HepG2 (cell line): ENCODE measurements around the gene MRPL54. TPM values are rescaled to one million over a fixed set of nuclear protein-coding genes. Genes with fewer than 3 reads are reported as not detected.

ENCODE experiments used
- ATAC-seq: fragments of 200-7000 bp; cut with Tn5 transposase; 3 replicates; pipeline ENCODE4 v1.9.1; 2020; ENCODE audit warnings: mild to moderate bottlenecking, moderate library complexity
- BruUV-seq: library from RNA; stranded (reverse); fragments of 400-500 nt; replicated peaks from 2 replicates; lab custom pipeline; 2021; lab: Mats Ljungman, UMichigan
- CTCF ChIA-PET: fragments of 300-600 bp; formaldehyde crosslinking; extraction: SDS; loops from one replicate; lab custom pipeline; 2021; ENCODE audit warnings: low total read pairs, inconsistent platforms, low intra/inter-chr PET ratio; lab: Yijun Ruan, JAX
- POLR2A ChIA-PET: fragments of 350-600 bp; sonication (Branson Sonifier 250); formaldehyde crosslinking; loops from one replicate; lab custom pipeline; 2020; ENCODE audit warnings: antibody characterized with exemption, inconsistent platforms; lab: Yijun Ruan, JAX
- DNase-seq: peaks from one replicate; pipeline ENCODE4 v3.0.0-alpha.2; 2015; ENCODE audit warnings: low spot score
- FAIRE-seq: peaks from 3 replicates; lab custom pipeline; 2011; peaks lifted over from hg19 to GRCh38; lab: Jason Lieb, UNC
- H2AFZ ChIP-seq: one replicate; pipeline ENCODE4 v1.6.1; 2011; ENCODE audit warnings: low read length, inconsistent platforms
- H3K27ac ChIP-seq: fragments of 300-600 bp; 3 replicates; pipeline ENCODE4 v1.8.0; 2011; ENCODE audit warnings: mixed run types, mild to moderate bottlenecking, mixed read lengths, low read length, inconsistent platforms; ENCODE audit not compliant: insufficient read depth; ENCODE audit errors: extremely low read length
- H3K27me3 ChIP-seq, 2 experiments: fragments of 200-600 bp in 1 of 2; 2 replicates in 1 of 2; 3 replicates in 1 of 2; pipeline versions ENCODE4 v1.6.0 to v1.8.0; 2011; ENCODE audit warnings: low read length in 2 of 2, mild to moderate bottlenecking in 2 of 2, moderate library complexity in 2 of 2, inconsistent platforms in 1 of 2; ENCODE audit not compliant: insufficient read depth in 2 of 2, control insufficient read depth in 1 of 2
- H3K36me3 ChIP-seq, 2 experiments: fragments of 200-600 bp in 1 of 2; replicated peaks in 1 of 2; 2 replicates in 1 of 2; 3 replicates in 1 of 2; pipeline versions ENCODE4 v1.5.1 to v1.8.0; 2011; ENCODE audit warnings: low read length in 2 of 2, inconsistent platforms in 1 of 2; ENCODE audit not compliant: insufficient read depth in 2 of 2, control insufficient read depth in 1 of 2
- H3K4me1 ChIP-seq: 2 replicates; pipeline ENCODE4 v1.5.1; 2012; ENCODE audit warnings: low read length, inconsistent platforms; ENCODE audit not compliant: insufficient read depth
- H3K4me2 ChIP-seq: 2 replicates; pipeline ENCODE4 v1.6.0; 2011; ENCODE audit warnings: low read depth, low read length, inconsistent platforms
- H3K4me3 ChIP-seq, 3 experiments: fragments of 200-600 bp in 1 of 3; sonication (generic), shearing (Covaris generic) in 1 of 3; replicated peaks in 1 of 3; 2 replicates each; pipeline ENCODE4 v1.5.1; 2011 to 2016; ENCODE audit warnings: low read length in 3 of 3, inconsistent platforms in 2 of 3, low read depth in 2 of 3, mild to moderate bottlenecking in 2 of 3, control low read depth in 1 of 3, mixed read lengths in 1 of 3; ENCODE audit not compliant: insufficient read depth in 1 of 3
- H3K79me2 ChIP-seq: one replicate; pipeline ENCODE4 v1.6.1; 2011; ENCODE audit warnings: low read length, inconsistent platforms; ENCODE audit not compliant: insufficient read depth
- H3K9ac ChIP-seq: 2 replicates; pipeline ENCODE4 v1.6.0; 2011; ENCODE audit warnings: mild to moderate bottlenecking, low read depth, low read length, inconsistent platforms; ENCODE audit not compliant: insufficient read depth
- H3K9me3 ChIP-seq: 2 replicates; pipeline ENCODE4 v1.5.1; 2012; ENCODE audit warnings: mild to moderate bottlenecking, low read length
- H4K20me1 ChIP-seq: 2 replicates; pipeline ENCODE4 v1.6.0; 2011; ENCODE audit warnings: inconsistent platforms, mild to moderate bottlenecking, low read length, moderate library complexity; ENCODE audit not compliant: insufficient read depth
- ARID2 ChIP-seq: sonication (generic); formaldehyde crosslinking; IDR thresholded peaks from 2 replicates; pipeline ENCODE4 v1.8.1; 2022; ENCODE audit warnings: mild to moderate bottlenecking, missing genetic modification reagents, borderline replicate concordance
- EHMT2 ChIP-seq: fragments of 200-600 bp; sonication (generic); IDR thresholded peaks from 2 replicates; pipeline ENCODE4 v1.7.0; 2017; ENCODE audit warnings: antibody characterized with exemption, low read depth, low read length, borderline replicate concordance
- HNF4A ChIP-seq: sonication (generic); formaldehyde crosslinking; IDR thresholded peaks from 2 replicates; pipeline ENCODE4 v1.4.0; 2020; ENCODE audit warnings: missing genetic modification reagents
- KMT2B ChIP-seq: IDR thresholded peaks from 2 replicates; pipeline ENCODE4 v1.6.1; 2016; ENCODE audit warnings: missing genetic modification reagents, missing compliant biosample characterization
- LBX2 ChIP-seq: sonication (generic); formaldehyde crosslinking; IDR thresholded peaks from 2 replicates; pipeline ENCODE4 v1.5.0; 2020; ENCODE audit warnings: missing genetic modification reagents, mild to moderate bottlenecking, borderline replicate concordance
- PHF5A ChIP-seq: IDR thresholded peaks from one replicate; pipeline ENCODE4 v1.6.1; 2018; ENCODE audit warnings: low read depth, missing genetic modification reagents; ENCODE audit not compliant: unreplicated experiment
- ZNF251 ChIP-seq: sonication (generic); formaldehyde crosslinking; IDR thresholded peaks from 2 replicates; pipeline ENCODE4 v1.9.0; 2021; ENCODE audit warnings: mild to moderate bottlenecking, missing genetic modification reagents
- ZNF331 ChIP-seq: sonication (generic); formaldehyde crosslinking; IDR thresholded peaks from 2 replicates; pipeline ENCODE4 v1.4.0; 2020; ENCODE audit warnings: missing genetic modification reagents
- ZNF33B ChIP-seq: sonication (generic); formaldehyde crosslinking; IDR thresholded peaks from 2 replicates; pipeline ENCODE4 v1.5.1; 2020; ENCODE audit warnings: mild to moderate bottlenecking, missing genetic modification reagents
- ZNF34 ChIP-seq: sonication (generic); formaldehyde crosslinking; IDR thresholded peaks from 2 replicates; pipeline ENCODE4 v1.4.0; 2020; ENCODE audit warnings: mild to moderate bottlenecking, missing genetic modification reagents, borderline replicate concordance
- ZNF670 ChIP-seq: sonication (generic); formaldehyde crosslinking; IDR thresholded peaks from 2 replicates; pipeline ENCODE4 v1.8.0; 2022; ENCODE audit warnings: mild to moderate bottlenecking, missing genetic modification reagents, borderline replicate concordance
- ZNF782 ChIP-seq: sonication (generic); formaldehyde crosslinking; IDR thresholded peaks from 2 replicates; pipeline ENCODE4 v1.4.0; 2020; ENCODE audit warnings: missing genetic modification reagents, mild to moderate bottlenecking, borderline replicate concordance
- WGBS: methylation state at CpG from one replicate; pipeline ENCODE4 v1.1.6; 2017; ENCODE audit warnings: low lambda C conversion rate; 5-methylcytosine and 5-hydroxymethylcytosine counted together
- in situ Hi-C: cut with HindIII; loops from 2 replicates; pipeline ENCODE4 v1.10.0; 2017; ENCODE audit warnings: low pct_unique_long_range_greater_than_20kb; ENCODE audit not compliant: extremely low pct_ligation_motif_present
- intact Hi-C: fragments of 100-400 bp; cut with micrococcal nuclease; formaldehyde crosslinking; loops from one replicate; pipeline ENCODE4 v1.10.0; 2022; ENCODE audit not compliant: unreplicated experiment
- polyA plus RNA-seq, 8 experiments: library from polyadenylated mRNA; depleted of rRNA in 3 of 8; stranded (reverse) in 7 of 8; unstranded in 1 of 8; fragments of >200 nt; fragmentation: Illumina TruSeq in 4 of 8; extraction: Trizol in 4 of 8; gene quantifications; 2 replicates each; pipeline versions ENCODE4 v1.2.1 to v1.2.3, GENCODE V29; 2011 to 2016; ENCODE audit warnings: low read depth in 4 of 8, missing spikeins in 1 of 8, mixed read lengths in 1 of 8; ENCODE audit not compliant: insufficient read depth in 1 of 8
- total RNA-seq, 5 experiments: library from RNA; depleted of rRNA; stranded (reverse); fragments of >200 nt; fragmentation: Illumina TruSeq; extraction: Trizol; gene quantifications; 2 replicates each; pipeline ENCODE4 v1.2.3, GENCODE V29; 2016; ENCODE audit warnings: low read depth in 1 of 5
- TF ChIP-seq, protein P1 (sequence below): sonication (generic); formaldehyde crosslinking; IDR thresholded peaks from 2 replicates; pipeline ENCODE4 v1.4.0; 2020; ENCODE audit warnings: mild to moderate bottlenecking, missing genetic modification reagents

The MRPL54 gene
- total and polyA plus RNA-seq, 2 of the 13 experiments (the other 11 are each of a cell fraction or from before 2014, with no cell fraction given), result 36.8 to 66.9 TPM

- intact Hi-C loops, result no loop called here
- TF ChIP-seq PHF5A (no peak), ZNF33B (CRISPR knock-in tag) (no peak), ARID2 (CRISPR knock-in tag) (no peak), HNF4A (CRISPR knock-in tag) (no peak), EHMT2 (no peak), KMT2B (no peak), ZNF251 (CRISPR knock-in tag) (no peak), ZNF782 (no peak), ZNF34 (CRISPR knock-in tag) (no peak), ZNF331 (CRISPR knock-in tag) (no peak), LBX2 (CRISPR knock-in tag) (no peak), ZNF670 (no peak)
- TF ChIP-seq, protein P1, sequence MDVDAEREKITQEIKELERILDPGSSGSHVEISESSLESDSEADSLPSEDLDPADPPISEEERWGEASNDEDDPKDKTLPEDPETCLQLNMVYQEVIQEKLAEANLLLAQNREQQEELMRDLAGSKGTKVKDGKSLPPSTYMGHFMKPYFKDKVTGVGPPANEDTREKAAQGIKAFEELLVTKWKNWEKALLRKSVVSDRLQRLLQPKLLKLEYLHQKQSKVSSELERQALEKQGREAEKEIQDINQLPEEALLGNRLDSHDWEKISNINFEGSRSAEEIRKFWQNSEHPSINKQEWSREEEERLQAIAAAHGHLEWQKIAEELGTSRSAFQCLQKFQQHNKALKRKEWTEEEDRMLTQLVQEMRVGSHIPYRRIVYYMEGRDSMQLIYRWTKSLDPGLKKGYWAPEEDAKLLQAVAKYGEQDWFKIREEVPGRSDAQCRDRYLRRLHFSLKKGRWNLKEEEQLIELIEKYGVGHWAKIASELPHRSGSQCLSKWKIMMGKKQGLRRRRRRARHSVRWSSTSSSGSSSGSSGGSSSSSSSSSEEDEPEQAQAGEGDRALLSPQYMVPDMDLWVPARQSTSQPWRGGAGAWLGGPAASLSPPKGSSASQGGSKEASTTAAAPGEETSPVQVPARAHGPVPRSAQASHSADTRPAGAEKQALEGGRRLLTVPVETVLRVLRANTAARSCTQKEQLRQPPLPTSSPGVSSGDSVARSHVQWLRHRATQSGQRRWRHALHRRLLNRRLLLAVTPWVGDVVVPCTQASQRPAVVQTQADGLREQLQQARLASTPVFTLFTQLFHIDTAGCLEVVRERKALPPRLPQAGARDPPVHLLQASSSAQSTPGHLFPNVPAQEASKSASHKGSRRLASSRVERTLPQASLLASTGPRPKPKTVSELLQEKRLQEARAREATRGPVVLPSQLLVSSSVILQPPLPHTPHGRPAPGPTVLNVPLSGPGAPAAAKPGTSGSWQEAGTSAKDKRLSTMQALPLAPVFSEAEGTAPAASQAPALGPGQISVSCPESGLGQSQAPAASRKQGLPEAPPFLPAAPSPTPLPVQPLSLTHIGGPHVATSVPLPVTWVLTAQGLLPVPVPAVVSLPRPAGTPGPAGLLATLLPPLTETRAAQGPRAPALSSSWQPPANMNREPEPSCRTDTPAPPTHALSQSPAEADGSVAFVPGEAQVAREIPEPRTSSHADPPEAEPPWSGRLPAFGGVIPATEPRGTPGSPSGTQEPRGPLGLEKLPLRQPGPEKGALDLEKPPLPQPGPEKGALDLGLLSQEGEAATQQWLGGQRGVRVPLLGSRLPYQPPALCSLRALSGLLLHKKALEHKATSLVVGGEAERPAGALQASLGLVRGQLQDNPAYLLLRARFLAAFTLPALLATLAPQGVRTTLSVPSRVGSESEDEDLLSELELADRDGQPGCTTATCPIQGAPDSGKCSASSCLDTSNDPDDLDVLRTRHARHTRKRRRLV (CRISPR knock-in tag), result no peak
- Histone ChIP-seq H3K27ac (no peak overlapping the region), H3K9ac (no peak overlapping the region), H2AFZ (no peak overlapping the region), H3K4me1 (no peaks in the 10 kb centered on the region), H3K4me3 (no peak overlapping the region), H4K20me1 (no peaks in the 10 kb centered on the region), H3K9me3 (no peaks in the 10 kb centered on the region), H3K4me2 (no peak overlapping the region), H3K27me3 (no peaks in the 10 kb centered on the region), H3K36me3 (peaks cover 0 to 4% of the 10 kb centered on the region in 2 experiments; a peak in 2 of 5 replicates), H3K79me2 (no peaks in the 10 kb centered on the region)
- BruUV-seq, result TSS peak; percentile 45
- in situ Hi-C loops, result no loop called here
- WGBS, result 100% methylated on average over 2 of the region's 2 CpGs
- ChIA-PET CTCF (no interaction called here), POLR2A (interaction anchor here (2.4 kb wide), 1 partner anchor 12 kb away, joined by 7 read pairs; the partner anchor contains the start of genes APBA3 and MRPL54)
- FAIRE-seq, result no peak
- no peak for ATAC-seq
- no peak for DNase-seq
Measured at GRCh38 chr19:3750211-3750610, 12.3 kb upstream of the MRPL54 start.
